Activated CD8-positive, alpha-beta memory T cell treated with anti-CD3 and anti-CD28 coated beads, Interleukin-2, amount 50 U/mL, for 1 hour (primary cell): ENCODE measurements around the gene NCBP2.

Source experiments
- DNase-seq: peaks from one replicate; pipeline ENCODE4 v3.0.0-alpha.2; 2020; ENCODE audit errors: extremely low read depth

Gene NCBP2

DNA sequence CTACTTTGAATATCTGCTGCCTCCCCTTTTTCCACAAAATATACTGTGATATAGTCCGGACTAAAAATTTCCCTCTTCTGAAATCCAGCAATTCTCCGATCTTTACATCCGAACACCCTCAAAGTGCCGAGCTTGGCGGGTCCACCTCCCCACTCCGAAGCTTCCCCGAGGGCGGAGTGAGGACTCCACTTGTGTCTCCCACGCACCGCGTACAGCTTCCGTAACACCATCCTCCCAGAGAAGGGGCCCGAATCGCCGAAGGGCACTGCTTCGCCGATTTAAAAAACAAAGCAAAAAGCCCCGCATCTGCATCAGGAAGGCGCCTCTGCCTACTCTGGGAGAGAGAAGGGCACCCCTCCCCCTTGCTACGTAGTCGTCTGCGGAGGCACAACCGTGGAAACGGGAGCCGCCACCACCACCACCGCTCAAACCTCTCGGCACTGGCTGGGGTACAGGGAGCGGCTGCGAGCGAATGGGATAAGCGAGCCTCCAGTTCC is 551 bp downstream of the NCBP2 start:
- DNase-seq, result peak; percentile 21

DNA sequence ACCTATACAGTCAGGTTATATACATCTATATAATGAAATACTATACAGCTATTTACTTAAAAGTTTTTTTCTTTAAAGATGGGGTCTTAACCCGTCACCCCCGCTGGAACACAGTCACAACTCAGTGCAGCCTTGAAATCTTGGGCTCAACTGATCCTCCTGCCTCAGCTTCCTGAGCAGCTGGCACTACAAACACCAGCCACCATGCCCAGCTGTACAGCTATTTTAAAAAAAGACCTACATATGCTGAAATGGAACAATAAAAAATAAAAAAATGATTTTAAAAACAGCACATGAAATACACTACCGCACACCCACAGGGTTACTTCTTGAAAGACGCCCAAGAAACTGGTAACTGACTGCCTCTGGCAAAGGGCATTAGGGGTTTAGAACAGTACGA is 3.8 kb downstream of the NCBP2 start:
- DNase-seq, result no peak

GRCh38 chr3:196938124-196938523 is 4.2 kb downstream of the NCBP2 start:
- no peak for DNase-seq

- no peak for DNase-seq
Observed at GRCh38 chr3:196936288-196936687, 6.0 kb downstream of the NCBP2 start.

GRCh38 chr3:196932600-196932999 is 9.7 kb downstream of the NCBP2 start:
- no peak for DNase-seq

- no peak for DNase-seq
Observed at GRCh38 chr3:196931828-196932587, 10.3 kb downstream of the NCBP2 start.

- DNase-seq, result no peak
Observed at GRCh38 chr3:196931157-196931556, 11.2 kb downstream of the NCBP2 start.

- DNase-seq, result no peak
Observed at GRCh38 chr3:196927571-196928453, 14.5 kb downstream of the NCBP2 start.

DNA sequence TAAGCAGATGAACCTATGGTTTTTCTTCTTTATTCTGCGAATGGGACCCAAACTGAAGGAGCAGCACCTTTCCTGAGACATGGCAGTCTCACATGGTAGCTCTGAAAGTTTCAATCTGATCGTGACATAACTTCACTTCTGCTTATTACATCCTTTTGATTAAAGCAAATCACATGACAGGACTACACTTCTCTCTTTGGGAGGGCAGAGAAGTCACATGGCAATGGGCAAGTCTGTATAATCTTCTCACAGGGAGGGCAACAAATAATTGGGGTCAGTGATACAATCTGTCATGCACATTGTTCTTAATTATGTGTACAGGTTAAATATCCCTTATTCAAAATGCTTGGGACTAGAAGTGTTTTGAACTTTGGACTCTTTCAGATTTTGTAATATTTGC is 21.6 kb downstream of the NCBP2 start:
- DNase-seq, result no peak

- DNase-seq, result no peak
Observed at GRCh38 chr3:196918968-196919367, 23.4 kb downstream of the NCBP2 start.

DNA sequence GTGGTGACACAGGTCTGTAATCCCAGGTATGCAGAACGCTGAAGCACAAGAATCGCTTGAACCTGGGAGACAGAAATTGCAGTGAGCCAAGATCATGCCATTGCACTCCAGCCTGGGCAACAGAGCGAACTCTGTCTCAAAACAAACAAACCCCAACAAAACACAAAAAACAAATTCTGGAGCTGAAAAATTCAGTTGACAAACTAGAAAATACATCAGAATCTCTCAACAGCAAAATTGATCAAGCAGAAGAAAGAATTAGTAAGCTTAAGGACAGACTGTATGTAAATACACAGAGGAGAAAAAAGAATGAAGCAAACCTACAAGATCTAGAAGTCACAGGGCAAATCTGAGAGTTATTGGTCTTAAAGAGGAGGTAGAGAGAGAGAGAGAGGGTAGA is 25.3 kb downstream of the NCBP2 start:
- DNase-seq, result no peak

GRCh38 chr3:196916221-196916620 is 26.1 kb downstream of the NCBP2 start:
- DNase-seq, result no peak

GRCh38 chr3:196915375-196915774 is 27.0 kb downstream of the NCBP2 start:
- DNase-seq, result no peak

DNA sequence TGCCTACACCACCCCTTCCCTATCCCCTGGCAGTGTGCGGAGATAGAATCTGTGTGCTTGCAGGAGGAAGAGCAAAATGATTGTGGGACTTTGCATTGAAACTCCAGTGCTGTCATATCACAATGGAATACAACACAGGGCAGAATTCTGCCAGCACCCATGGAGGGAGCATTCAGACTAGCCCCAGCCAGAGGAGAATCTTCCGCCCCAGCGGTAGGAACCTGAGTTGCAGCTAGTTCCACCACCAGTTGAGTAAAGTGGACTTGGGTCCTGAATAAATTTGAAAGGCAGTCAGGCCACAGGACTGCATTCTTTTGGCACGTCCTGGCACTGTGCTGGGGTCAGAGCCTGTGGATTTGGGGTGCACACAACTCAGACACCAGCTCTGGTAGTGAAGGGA is 27.5 kb downstream of the NCBP2 start:
- DNase-seq, result no peak

GRCh38 chr3:196903740-196904139 is 38.6 kb downstream of the NCBP2 start:
- DNase-seq, result no peak

GRCh38 chr3:196902296-196902695 is 40.0 kb downstream of the NCBP2 start:
- no peak for DNase-seq

- no peak for DNase-seq
Observed at GRCh38 chr3:196901768-196902167, 40.6 kb downstream of the NCBP2 start.

- DNase-seq, result no peak
Observed at GRCh38 chr3:196896229-196896628, 46.1 kb downstream of the NCBP2 start.

GRCh38 chr3:196894557-196895295 is 47.6 kb downstream of the NCBP2 start:
- DNase-seq, result no peak

GRCh38 chr3:196889844-196890708 is 52.3 kb downstream of the NCBP2 start:
- no peak for DNase-seq

DNA sequence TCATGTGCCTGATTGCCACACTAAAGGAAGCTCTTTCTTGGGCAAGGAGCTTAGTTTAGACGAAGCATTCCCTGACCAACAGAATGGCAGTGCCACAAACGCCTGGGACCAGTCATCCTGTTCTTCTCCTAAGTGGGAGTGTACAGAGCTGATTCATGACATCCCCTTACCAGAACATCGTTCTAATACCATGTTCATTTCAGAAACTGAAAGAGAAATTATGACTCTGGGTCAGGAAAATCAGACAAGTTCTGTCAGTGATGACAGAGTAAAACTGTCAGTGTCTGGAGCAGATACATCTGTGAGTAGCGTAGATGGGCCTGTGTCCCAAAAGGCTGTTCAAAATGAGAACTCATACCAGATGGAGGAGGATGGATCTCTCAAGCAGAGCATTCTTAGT is 56.2 kb downstream of the NCBP2 start:
- DNase-seq, result no peak
